K562 (cell line): ENCODE results near the gene NPC1. TPM values are rescaled to one million over a fixed set of nuclear protein-coding genes. Genes with fewer than 3 reads are reported as not detected.

ENCODE experiments used
- ATAC-seq: fragments of 200-7000 bp; cut with Tn5 transposase; 3 replicates; pipeline ENCODE4 v1.9.1; 2020; ENCODE audit warnings: moderate library complexity
- BruUV-seq: library from RNA; stranded (reverse); fragments of 400-500 nt; replicated peaks from 2 replicates; lab custom pipeline; 2021; lab: Mats Ljungman, UMichigan
- CTCF ChIA-PET: fragments of 300-600 bp; formaldehyde crosslinking; extraction: SDS; loops from one replicate; lab custom pipeline; 2021; ENCODE audit warnings: low intra/inter-chr PET ratio; lab: Yijun Ruan, JAX
- POLR2A ChIA-PET: fragments of 300-600, 350-650 bp; sonication (Branson Sonifier 250); formaldehyde crosslinking; extraction: SDS; loops from one replicate; lab custom pipeline; 2021; ENCODE audit warnings: antibody characterized with exemption, inconsistent platforms; lab: Yijun Ruan, JAX
- DNase-seq, 4 experiments: peaks; one replicate each; pipeline versions ENCODE4 v3.0.0 to v3.0.0-alpha.2; 2011 to 2018; ENCODE audit warnings: low spot score in 3 of 4, mixed read lengths in 3 of 4; ENCODE audit errors: extremely low read depth in 1 of 4
- FAIRE-seq: peaks from 2 replicates; lab custom pipeline; 2011; peaks lifted over from hg19 to GRCh38; lab: Jason Lieb, UNC
- H2AFZ ChIP-seq: 2 replicates; pipeline ENCODE4 v1.6.0; 2011; ENCODE audit warnings: low read depth, low read length, control low read depth, inconsistent platforms
- H3K27ac ChIP-seq: fragments of 200-600 bp; 3 replicates; pipeline ENCODE4 v1.8.0; 2011; ENCODE audit warnings: low read depth, mild to moderate bottlenecking, control low read depth, inconsistent platforms, low read length, moderate library complexity, mixed read lengths; ENCODE audit errors: extremely low read depth
- H3K27me3 ChIP-seq, 2 experiments: fragments of 300-600 bp in 1 of 2; 2 replicates in 1 of 2; 3 replicates in 1 of 2; pipeline versions ENCODE4 v1.6.0 to v1.8.0; 2011; ENCODE audit warnings: inconsistent platforms in 2 of 2, low read length in 2 of 2, mild to moderate bottlenecking in 1 of 2, mixed read lengths in 1 of 2, moderate library complexity in 1 of 2; ENCODE audit not compliant: control insufficient read depth in 2 of 2, insufficient read depth in 2 of 2
- H3K36me3 ChIP-seq: fragments of 300-600 bp; 3 replicates; pipeline ENCODE4 v1.8.0; 2011; ENCODE audit warnings: mild to moderate bottlenecking, low read length, inconsistent platforms; ENCODE audit not compliant: control insufficient read depth, insufficient read depth
- H3K4me1 ChIP-seq, 2 experiments: fragments of 200-600 bp in 1 of 2; replicated peaks in 1 of 2; 2 replicates in 1 of 2; 3 replicates in 1 of 2; pipeline versions ENCODE4 v1.5.1 to v1.8.0; 2011; ENCODE audit warnings: inconsistent platforms in 2 of 2, low read length in 2 of 2, mild to moderate bottlenecking in 1 of 2, mixed read lengths in 1 of 2, moderate library complexity in 1 of 2; ENCODE audit not compliant: control insufficient read depth in 2 of 2, insufficient read depth in 2 of 2
- H3K4me2 ChIP-seq: 2 replicates; pipeline ENCODE4 v1.6.1; 2011; ENCODE audit warnings: low read length, control low read depth, inconsistent platforms, mixed read lengths; ENCODE audit not compliant: insufficient read depth
- H3K4me3 ChIP-seq: fragments of 200-600 bp; sonication (generic), shearing (Covaris generic); 2 replicates; pipeline ENCODE4 v1.5.1; 2016; ENCODE audit warnings: control low read depth, inconsistent platforms
- H3K79me2 ChIP-seq: fragments of 200-600 bp; 3 replicates; pipeline ENCODE4 v1.8.0; 2011; ENCODE audit warnings: low read length, inconsistent platforms; ENCODE audit not compliant: control insufficient read depth, insufficient read depth
- H3K9ac ChIP-seq, 2 experiments: 2 replicates each; pipeline versions ENCODE4 v1.6.0 to v1.6.1; 2011; ENCODE audit warnings: low read depth in 2 of 2, low read length in 2 of 2, control low read depth in 1 of 2, inconsistent platforms in 1 of 2, mild to moderate bottlenecking in 1 of 2, mixed read lengths in 1 of 2; ENCODE audit not compliant: insufficient read depth in 1 of 2
- H3K9me1 ChIP-seq: one replicate; pipeline ENCODE4 v1.6.0; 2011; ENCODE audit warnings: inconsistent platforms, mild to moderate bottlenecking, low read length, moderate library complexity; ENCODE audit not compliant: control insufficient read depth, insufficient read depth
- H3K9me3 ChIP-seq: replicated peaks from 2 replicates; pipeline ENCODE4 v1.5.1; 2011; ENCODE audit warnings: low read depth, low read length, inconsistent platforms; ENCODE audit not compliant: control insufficient read depth, insufficient read depth
- H4K20me1 ChIP-seq: replicated peaks from 2 replicates; pipeline ENCODE4 v1.6.1; 2011; ENCODE audit warnings: low read length, inconsistent platforms, mixed read lengths; ENCODE audit not compliant: control insufficient read depth, insufficient read depth
- CHD4 ChIP-seq: fragments of 200-600 bp; sonication (generic); IDR thresholded peaks from 3 replicates; pipeline ENCODE4 v1.6.1; 2012; ENCODE audit warnings: low read depth, mild to moderate bottlenecking, mixed read lengths, low read length, inconsistent platforms; ENCODE audit not compliant: insufficient read depth, insufficient replicate concordance, poor library complexity, severe bottlenecking
- HMGN3 ChIP-seq: IDR thresholded peaks from 2 replicates; pipeline ENCODE4 v1.6.1; 2011; ENCODE audit warnings: borderline replicate concordance, low read depth, mild to moderate bottlenecking, mixed read lengths, low read length; ENCODE audit not compliant: insufficient read length; ENCODE audit errors: extremely low read depth
- MBD2 ChIP-seq: sonication (generic); IDR thresholded peaks from 2 replicates; pipeline ENCODE4 v1.6.1; 2016; ENCODE audit warnings: low read depth, borderline replicate concordance
- NBN ChIP-seq: fragments of 450-650 bp; IDR thresholded peaks from 2 replicates; pipeline ENCODE4 v1.6.1; 2016; ENCODE audit warnings: low read depth, mild to moderate bottlenecking
- POLR3G ChIP-seq: IDR thresholded peaks from 2 replicates; pipeline ENCODE4 v1.6.1; 2011; ENCODE audit not compliant: insufficient read length, insufficient replicate concordance; ENCODE audit errors: extremely low read depth
- TBL1XR1 ChIP-seq, 2 experiments: IDR thresholded peaks; 2 replicates each; pipeline ENCODE4 v1.6.1; 2012; ENCODE audit warnings: improper control_type of control experiment in 2 of 2, low read length in 2 of 2, mild to moderate bottlenecking in 1 of 2
- WGBS: fragments of 100-300 bp; shearing (Covaris generic); methylation state at CpG from one replicate; pipeline ENCODE4 v1.1.6; 2016; ENCODE audit warnings: low coverage, mixed read lengths; ENCODE audit not compliant: insufficient coverage; ENCODE audit errors: missing lambda C conversion rate; 5-methylcytosine and 5-hydroxymethylcytosine counted together
- in situ Hi-C: fragments of 300-500 bp; cut with MboI; formaldehyde crosslinking; loops from 4 replicates; pipeline ENCODE4 v1.15.0; 2018; ENCODE audit warnings: inconsistent platforms, mixed read lengths
- intact Hi-C: fragments of 100-400 bp; cut with micrococcal nuclease; formaldehyde crosslinking; loops from 2 replicates; pipeline ENCODE4 v1.14.2; 2022
- polyA plus RNA-seq, 8 experiments: library from polyadenylated mRNA; depleted of rRNA in 4 of 8; stranded (reverse) in 5 of 8; unstranded in 3 of 8; fragments of >200 nt; fragmentation: Nextera tagmentation in 2 of 8; fragmentation: Illumina TruSeq in 1 of 8; extraction: Ambion mirVana in 2 of 8; extraction: Trizol in 1 of 8; gene quantifications; 2 replicates each; pipeline versions ENCODE4 v1.2.1 to v1.2.3, GENCODE V29; 2011 to 2014; ENCODE audit warnings: inconsistent platforms in 1 of 8, missing spikeins in 1 of 8
- total RNA-seq, 7 experiments: library from RNA; depleted of rRNA in 6 of 7; stranded (reverse); fragments of >200 nt in 6 of 7; fragmentation: Illumina TruSeq in 2 of 7; extraction: Trizol in 2 of 7; gene quantifications; 2 replicates each; pipeline versions ENCODE4 v1.2.1 to v1.2.3, GENCODE V29; 2011 to 2021; ENCODE audit warnings: low replicate concordance in 1 of 7

The NPC1 gene
- total and polyA plus RNA-seq, 9 of the 15 experiments (the other 6 are each of a cell fraction or from before 2014, with no cell fraction given): 17.1 to 45.9 (median 27.6) TPM

- ChIA-PET CTCF (interaction anchor here (0.6 to 3.3 kb wide), 5 partner anchors 72 to 768 kb away, joined by 3 to 24 read pairs (median 6); no protein-coding TSS in a partner anchor), POLR2A (interaction anchor here (0.6 kb wide), 1 partner anchor 440 kb away, joined by 3 read pairs; no protein-coding TSS in a partner anchor)
- Histone ChIP-seq H3K9me3 (no peaks in the 10 kb centered on the region), H3K9me1 (no peaks in the 10 kb centered on the region), H3K4me2 (peak overlapping the region; percentile 94), H3K27ac (no peak overlapping the region), H3K9ac (peak overlapping the region; percentile 10 to 30; a peak in 3 of 4 replicates), H4K20me1 (no peaks in the 10 kb centered on the region), H3K27me3 (peaks cover 10 to 19% of the 10 kb centered on the region in 2 experiments; a peak in 3 of 5 replicates), H3K4me3 (peak overlapping the region; percentile 93), H2AFZ (peak overlapping the region; percentile 99), H3K4me1 (peaks cover 8 to 11% of the 10 kb centered on the region in 2 experiments; a peak in 4 of 5 replicates), H3K36me3 (peaks cover 4% of the 10 kb centered on the region; the same call in 1 of the 3 replicates), H3K79me2 (peaks cover 35% of the 10 kb centered on the region)
- peak; percentile 29 for FAIRE-seq
- in situ Hi-C loops (loop anchor here (5.0 kb wide), 1 partner anchor 70 kb away; no protein-coding TSS in a partner anchor), intact Hi-C loops (loop anchor here (1.0 to 10.0 kb wide), 4 partner anchors 46 to 452 kb away; partner anchors contain the start of gene CABLES1)
- no peak for ATAC-seq
- DNase-seq: no peak
- BruUV-seq: no TSS peak
- 1% methylated on average over 7 of the region's 7 CpGs for WGBS
- no peak for TF ChIP-seq CHD4
- TF ChIP-seq TBL1XR1 (IDR thresholded peaks at IDR 0.05; ENCODE audit: low read length in 2 of 2): no peak
- TF ChIP-seq POLR3G: no peak
- no peak for TF ChIP-seq NBN
- peak; percentile 9 for TF ChIP-seq HMGN3
- no peak for TF ChIP-seq MBD2
Measured at GRCh38 chr18:23587220-23587642, 925 bp upstream of the NPC1 start.
